ENCODE results near the gene EXT2.

EXT2 gene

GRCh38 chr11:44126304-44126703, 30.8 kb downstream of the EXT2 start:
- in situ Hi-C loops (cut with MboI; ENCODE audit: low pct_unique_long_range_greater_than_20kb, low sequenced_read_pairs) = loop anchor here (25.0 kb wide), 1 partner anchor 411 kb away; no protein-coding TSS in a partner anchor
- no peak for DNase-seq

DNA sequence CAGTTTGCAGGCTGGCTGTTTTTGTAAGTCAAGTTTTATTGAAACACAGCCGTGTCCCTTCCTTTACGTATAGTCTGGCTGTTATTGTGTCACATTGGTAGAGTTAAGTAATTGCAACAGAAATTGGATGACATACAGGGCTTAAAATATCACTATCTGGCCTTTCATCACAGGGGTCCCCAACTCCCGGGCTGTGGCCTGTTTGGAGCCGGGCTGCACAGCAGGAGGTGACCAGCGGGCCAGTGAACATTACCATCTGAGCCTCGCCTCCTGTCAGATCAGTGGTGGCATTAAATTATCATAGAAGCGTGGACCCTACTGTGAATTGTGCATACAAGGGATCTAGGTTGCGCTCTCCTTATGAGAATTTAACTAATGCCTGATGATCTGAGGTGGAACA, 31.7 kb downstream of the EXT2 start:
- in situ Hi-C loops (cut with MboI; ENCODE audit: low pct_unique_long_range_greater_than_20kb, low sequenced_read_pairs) = loop anchor here (25.0 kb wide), 1 partner anchor 410 kb away; no protein-coding TSS in a partner anchor
- no peak for DNase-seq

GRCh38 chr11:44128729-44129128, 33.3 kb downstream of the EXT2 start:
- in situ Hi-C loops (cut with MboI; ENCODE audit: low pct_unique_long_range_greater_than_20kb, low sequenced_read_pairs) = loop anchor here (25.0 kb wide), 1 partner anchor 409 kb away; no protein-coding TSS in a partner anchor
- DNase-seq = no peak

GRCh38 chr11:44130751-44131150, 35.3 kb downstream of the EXT2 start:
- no peak for DNase-seq
- in situ Hi-C loops (cut with MboI; ENCODE audit: low pct_unique_long_range_greater_than_20kb, low sequenced_read_pairs) = loop anchor here (25.0 kb wide), 1 partner anchor 407 kb away; no protein-coding TSS in a partner anchor

- peak; percentile 25 for DNase-seq
- in situ Hi-C loops (cut with MboI; ENCODE audit: low pct_unique_long_range_greater_than_20kb, low sequenced_read_pairs) = loop anchor here (25.0 kb wide), 1 partner anchor 404 kb away; no protein-coding TSS in a partner anchor
These were observed 38.0 kb downstream of the EXT2 start for GRCh38 chr11:44133335-44133946.

DNA sequence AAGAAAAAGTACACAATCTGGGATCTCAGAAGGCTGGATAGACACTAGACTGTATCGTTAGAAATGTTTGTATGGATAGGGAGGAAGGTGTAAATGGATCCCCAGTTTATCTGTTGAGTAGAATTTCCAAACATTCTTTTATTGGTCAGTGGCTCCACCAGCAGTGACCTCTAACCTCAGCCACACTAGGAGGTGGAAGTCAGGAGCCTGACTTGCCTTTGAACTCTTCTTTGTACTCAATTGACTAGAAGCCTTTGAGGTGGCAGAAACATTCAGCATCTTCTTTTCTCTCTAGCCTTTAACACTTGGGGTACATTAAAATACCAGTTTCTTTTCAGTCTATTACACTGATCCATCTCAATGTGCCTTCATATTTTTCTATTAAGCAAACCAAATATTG, 39.1 kb downstream of the EXT2 start:
- in situ Hi-C loops (cut with MboI; ENCODE audit: low pct_unique_long_range_greater_than_20kb, low sequenced_read_pairs) = loop anchor here (25.0 kb wide), 1 partner anchor 403 kb away; no protein-coding TSS in a partner anchor
- DNase-seq = no peak

DNA sequence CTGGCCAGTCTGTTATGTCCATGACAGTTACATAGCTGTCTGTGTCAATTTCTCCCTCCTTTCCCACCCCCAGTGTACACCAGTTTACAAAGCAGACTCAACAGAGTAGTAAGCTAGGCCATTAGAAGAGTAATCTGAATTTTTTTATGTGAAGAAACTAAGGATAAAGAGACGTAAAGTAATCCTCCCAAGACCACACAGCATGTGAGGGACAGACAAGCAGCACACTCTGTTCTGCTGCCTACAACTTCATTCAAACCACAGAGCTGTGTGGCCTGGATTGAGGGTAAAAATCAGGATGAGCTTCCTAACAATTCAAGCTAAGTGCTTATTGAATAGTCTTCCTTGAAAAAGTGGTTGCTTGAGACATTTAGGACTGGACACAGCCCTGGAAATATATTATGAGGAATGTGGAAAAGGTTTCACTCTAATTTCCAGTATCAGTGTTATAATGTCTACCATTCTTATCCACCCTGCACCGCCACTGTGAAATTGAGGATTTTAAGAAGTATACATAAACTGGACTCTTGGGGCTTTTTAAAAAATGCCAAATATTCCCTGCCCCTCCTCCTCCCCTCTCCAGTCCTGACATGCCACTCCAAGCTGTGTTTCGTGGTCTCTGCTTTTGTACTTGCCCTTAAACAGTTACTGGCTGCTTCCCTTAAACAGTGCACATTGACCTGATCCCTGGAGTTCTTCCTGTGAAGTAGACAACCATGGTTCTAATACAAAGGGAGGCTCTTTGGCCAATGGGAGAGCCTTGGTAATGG, 40.9 kb downstream of the EXT2 start:
- in situ Hi-C loops (cut with MboI; ENCODE audit: low pct_unique_long_range_greater_than_20kb, low sequenced_read_pairs) = loop anchor here (25.0 kb wide), 1 partner anchor 401 kb away; no protein-coding TSS in a partner anchor
- DNase-seq = no peak

DNA sequence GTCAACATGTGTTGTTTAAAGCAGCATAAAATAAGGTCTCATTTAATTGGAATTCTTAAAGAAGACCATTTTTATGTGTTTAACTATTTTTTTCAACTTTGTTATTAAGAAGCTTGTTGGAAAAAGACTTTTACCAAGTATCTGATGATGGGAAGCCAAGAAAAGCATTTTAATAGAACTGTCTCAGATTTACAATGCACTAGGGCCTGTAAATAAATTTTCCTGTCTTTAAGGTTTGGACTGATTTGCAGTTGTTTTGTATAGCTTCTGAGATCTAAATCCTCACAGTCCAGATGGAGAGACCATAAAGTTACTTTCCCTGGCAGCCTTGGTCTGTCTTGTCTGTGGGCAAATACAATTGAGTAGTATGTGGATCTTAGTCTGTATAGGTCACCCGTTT, 41.6 kb downstream of the EXT2 start:
- in situ Hi-C loops (cut with MboI; ENCODE audit: low pct_unique_long_range_greater_than_20kb, low sequenced_read_pairs) = loop anchor here (25.0 kb wide), 1 partner anchor 400 kb away; no protein-coding TSS in a partner anchor
- DNase-seq = no peak

DNA sequence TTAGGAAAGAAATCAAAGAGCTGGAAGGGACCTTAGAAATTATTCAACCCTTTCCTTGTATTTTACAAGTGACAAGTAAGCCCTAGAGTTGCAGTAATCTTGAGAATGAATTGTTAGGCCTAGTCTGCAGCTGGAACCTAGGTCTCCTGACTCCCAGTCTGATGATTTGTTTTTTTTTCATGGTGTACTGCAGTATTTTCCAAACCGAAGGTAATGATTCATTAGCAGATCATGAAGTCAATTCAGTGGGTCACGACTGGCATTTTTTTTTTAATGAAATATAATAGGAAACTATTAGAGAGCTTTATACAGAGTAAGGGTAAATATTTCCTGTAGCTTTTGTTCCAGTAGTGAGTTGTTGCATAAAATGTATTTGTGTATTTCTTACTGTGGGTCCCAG, 42.8 kb downstream of the EXT2 start:
- no peak for DNase-seq
- in situ Hi-C loops (cut with MboI; ENCODE audit: low pct_unique_long_range_greater_than_20kb, low sequenced_read_pairs) = loop anchor here (25.0 kb wide), 1 partner anchor 399 kb away; no protein-coding TSS in a partner anchor

- no peak for DNase-seq
- in situ Hi-C loops (cut with MboI; ENCODE audit: low pct_unique_long_range_greater_than_20kb, low sequenced_read_pairs) = loop anchor here (25.0 kb wide), 1 partner anchor 398 kb away; no protein-coding TSS in a partner anchor
These were observed 43.5 kb downstream of the EXT2 start for GRCh38 chr11:44138980-44139379.

GRCh38 chr11:44139565-44140330, 44.3 kb downstream of the EXT2 start:
- in situ Hi-C loops (cut with MboI; ENCODE audit: low pct_unique_long_range_greater_than_20kb, low sequenced_read_pairs) = loop anchor here (25.0 kb wide), 1 partner anchor 398 kb away; no protein-coding TSS in a partner anchor
- DNase-seq = no peak

GRCh38 chr11:44140372-44140771, 44.9 kb downstream of the EXT2 start:
- no peak for DNase-seq
- in situ Hi-C loops (cut with MboI; ENCODE audit: low pct_unique_long_range_greater_than_20kb, low sequenced_read_pairs) = loop anchor here (25.0 kb wide), 1 partner anchor 397 kb away; no protein-coding TSS in a partner anchor

GRCh38 chr11:44140805-44141204, 45.3 kb downstream of the EXT2 start:
- no peak for DNase-seq
- in situ Hi-C loops (cut with MboI; ENCODE audit: low pct_unique_long_range_greater_than_20kb, low sequenced_read_pairs) = loop anchor here (25.0 kb wide), 1 partner anchor 396 kb away; no protein-coding TSS in a partner anchor

DNA sequence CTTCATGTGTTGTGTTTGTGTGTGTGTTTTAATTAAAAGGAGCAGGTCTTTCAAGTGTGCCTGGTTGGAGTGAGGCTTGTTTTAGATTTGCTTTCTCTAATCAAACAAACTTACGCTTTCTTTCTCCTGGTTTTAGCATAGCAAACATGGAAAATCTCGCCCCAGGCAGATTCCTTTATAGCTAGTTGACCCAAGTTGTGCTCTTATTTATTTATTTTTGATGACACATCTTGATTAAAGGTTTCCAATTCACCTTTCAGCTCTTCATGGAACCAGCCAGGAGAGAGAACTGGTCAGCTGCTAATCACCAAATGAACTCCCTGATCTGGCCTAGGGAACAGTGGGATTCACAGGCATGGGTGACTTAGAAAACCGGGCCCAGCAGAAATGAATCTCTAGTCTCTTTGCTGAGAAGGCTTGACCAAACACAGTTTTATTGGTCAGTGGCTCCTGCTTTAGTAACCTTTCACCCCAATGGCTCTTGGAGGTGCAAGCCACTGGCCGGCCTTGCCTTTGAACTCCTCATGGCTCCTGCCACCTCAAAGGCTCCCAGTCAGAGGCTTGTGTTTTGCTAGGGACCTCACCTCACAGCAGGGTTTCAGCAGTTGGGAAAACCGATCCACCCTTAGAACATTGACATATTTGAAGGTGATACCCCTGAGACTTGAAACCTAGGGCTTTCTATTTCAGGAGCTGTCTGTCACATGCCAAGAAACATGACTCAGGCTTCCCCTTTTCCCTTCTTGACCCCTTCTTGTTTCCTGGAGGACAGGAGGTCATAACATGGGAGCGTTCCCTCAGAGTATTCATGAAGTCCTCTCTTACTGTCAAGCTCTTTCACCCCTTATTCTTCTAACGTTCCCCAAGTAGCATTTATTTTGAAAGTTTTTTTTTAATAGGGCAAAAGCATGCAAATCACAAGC, 48.8 kb downstream of the EXT2 start:
- no peak for DNase-seq
- in situ Hi-C loops (cut with MboI; ENCODE audit: low pct_unique_long_range_greater_than_20kb, low sequenced_read_pairs) = loop anchor here (25.0 kb wide), 1 partner anchor 393 kb away; no protein-coding TSS in a partner anchor

DNA sequence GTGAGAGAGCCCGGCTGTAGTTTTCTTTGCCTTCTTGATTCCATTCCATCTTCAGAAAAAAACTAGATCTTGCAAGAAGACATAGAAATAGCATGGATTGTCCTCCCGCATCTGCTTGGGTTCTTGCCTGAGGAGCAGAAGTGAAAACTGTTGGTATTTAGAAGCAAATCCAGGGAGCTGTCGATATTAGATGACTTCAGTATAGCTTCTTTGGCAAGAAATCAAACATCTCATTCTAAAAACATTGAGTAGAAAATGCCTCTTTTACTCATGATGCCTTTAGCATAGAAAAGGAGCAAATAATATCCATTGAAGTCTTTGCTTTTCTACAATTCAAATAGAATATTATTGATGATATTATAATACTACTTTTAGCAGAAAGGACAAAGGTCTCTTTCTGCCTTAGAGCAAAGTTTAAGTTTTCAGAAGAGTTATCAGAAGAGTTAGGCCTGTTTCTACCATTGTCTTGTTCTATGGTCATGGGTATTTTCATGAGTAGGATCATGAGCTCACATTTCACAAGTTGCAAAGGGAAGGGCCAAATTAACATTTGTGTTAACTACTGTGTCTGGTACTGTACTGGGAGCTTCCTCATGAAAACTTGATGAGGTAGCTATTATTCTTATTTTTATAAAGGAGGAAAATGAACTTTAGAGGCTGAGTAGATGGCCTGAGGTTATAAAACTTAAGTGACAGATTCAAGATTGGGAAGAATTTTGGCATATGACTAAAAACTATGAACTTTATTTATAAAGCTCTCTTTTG, 49.7 kb downstream of the EXT2 start:
- no peak for DNase-seq
- in situ Hi-C loops (cut with MboI; ENCODE audit: low pct_unique_long_range_greater_than_20kb, low sequenced_read_pairs) = loop anchor here (25.0 kb wide), 1 partner anchor 392 kb away; no protein-coding TSS in a partner anchor

DNA sequence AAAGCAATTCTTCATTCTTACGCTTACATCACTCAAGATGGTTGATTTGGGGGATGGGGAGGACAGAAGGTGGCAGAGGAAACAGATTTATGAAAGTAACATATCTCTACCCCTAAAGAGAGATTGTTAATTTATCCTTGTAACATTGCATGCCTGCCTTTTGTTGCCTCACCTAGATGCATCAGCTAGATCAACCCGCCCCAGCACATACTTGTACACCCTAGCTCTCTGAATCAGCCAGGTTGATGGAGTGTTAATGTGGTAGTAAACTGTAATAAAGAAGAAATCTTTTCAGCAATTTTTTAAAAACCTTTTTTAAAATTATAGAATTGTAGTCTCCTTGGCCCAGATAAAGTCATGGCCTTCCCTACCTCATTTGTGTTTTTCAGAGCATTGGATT, 51.5 kb downstream of the EXT2 start:
- in situ Hi-C loops (cut with MboI; ENCODE audit: low pct_unique_long_range_greater_than_20kb, low sequenced_read_pairs) = loop anchor here (25.0 kb wide), 1 partner anchor 390 kb away; no protein-coding TSS in a partner anchor
- DNase-seq = no peak

- no peak for DNase-seq
- in situ Hi-C loops (cut with MboI; ENCODE audit: low pct_unique_long_range_greater_than_20kb, low sequenced_read_pairs) = loop anchor here (25.0 kb wide), 1 partner anchor 390 kb away; no protein-coding TSS in a partner anchor
These were observed 52.3 kb downstream of the EXT2 start for GRCh38 chr11:44147751-44148150.

Data from KBM-7 (cell line).